ENCODE results near the gene PDE4D.

- TF ChIP-seq POLR2AphosphoS5 (IDR thresholded peaks at IDR 0.05; ENCODE audit: low read depth, low read length) (no peak), TAF1 (IDR thresholded peaks at IDR 0.05; ENCODE audit: borderline replicate concordance, insufficient read depth, low read length) (no peak)
- TF ChIP-seq, protein P1, sequence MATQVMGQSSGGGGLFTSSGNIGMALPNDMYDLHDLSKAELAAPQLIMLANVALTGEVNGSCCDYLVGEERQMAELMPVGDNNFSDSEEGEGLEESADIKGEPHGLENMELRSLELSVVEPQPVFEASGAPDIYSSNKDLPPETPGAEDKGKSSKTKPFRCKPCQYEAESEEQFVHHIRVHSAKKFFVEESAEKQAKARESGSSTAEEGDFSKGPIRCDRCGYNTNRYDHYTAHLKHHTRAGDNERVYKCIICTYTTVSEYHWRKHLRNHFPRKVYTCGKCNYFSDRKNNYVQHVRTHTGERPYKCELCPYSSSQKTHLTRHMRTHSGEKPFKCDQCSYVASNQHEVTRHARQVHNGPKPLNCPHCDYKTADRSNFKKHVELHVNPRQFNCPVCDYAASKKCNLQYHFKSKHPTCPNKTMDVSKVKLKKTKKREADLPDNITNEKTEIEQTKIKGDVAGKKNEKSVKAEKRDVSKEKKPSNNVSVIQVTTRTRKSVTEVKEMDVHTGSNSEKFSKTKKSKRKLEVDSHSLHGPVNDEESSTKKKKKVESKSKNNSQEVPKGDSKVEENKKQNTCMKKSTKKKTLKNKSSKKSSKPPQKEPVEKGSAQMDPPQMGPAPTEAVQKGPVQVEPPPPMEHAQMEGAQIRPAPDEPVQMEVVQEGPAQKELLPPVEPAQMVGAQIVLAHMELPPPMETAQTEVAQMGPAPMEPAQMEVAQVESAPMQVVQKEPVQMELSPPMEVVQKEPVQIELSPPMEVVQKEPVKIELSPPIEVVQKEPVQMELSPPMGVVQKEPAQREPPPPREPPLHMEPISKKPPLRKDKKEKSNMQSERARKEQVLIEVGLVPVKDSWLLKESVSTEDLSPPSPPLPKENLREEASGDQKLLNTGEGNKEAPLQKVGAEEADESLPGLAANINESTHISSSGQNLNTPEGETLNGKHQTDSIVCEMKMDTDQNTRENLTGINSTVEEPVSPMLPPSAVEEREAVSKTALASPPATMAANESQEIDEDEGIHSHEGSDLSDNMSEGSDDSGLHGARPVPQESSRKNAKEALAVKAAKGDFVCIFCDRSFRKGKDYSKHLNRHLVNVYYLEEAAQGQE (IDR thresholded peaks at IDR 0.05; ENCODE audit: insufficient read depth in 1 of 2, low read depth in 2 of 2, low read length in 2 of 2) = no peak
Observed at GRCh38 chr5:59134471-59135163, 758.9 kb downstream of the PDE4D start.
